B cell (primary cell): ENCODE measurements around the gene AFTPH. TPM values are rescaled to one million over a fixed set of nuclear protein-coding genes. Genes with fewer than 3 reads are reported as not detected.

Source experiments
- ATAC-seq: fragments of 200-7000 bp; cut with Tn5 transposase; one replicate; pipeline ENCODE4 v1.10.0; 2021; ENCODE audit warnings: low read depth, mild to moderate bottlenecking, moderate number of reproducible peaks, moderate library complexity
- CTCF ChIA-PET: fragments of 350-600 bp; sonication (Branson Sonifier 250); formaldehyde crosslinking; loops from one replicate; lab custom pipeline; 2021; ENCODE audit warnings: antibody characterized with exemption, inconsistent platforms; lab: Charles Lee
- POLR2A ChIA-PET: fragments of 350-600 bp; sonication (Branson Sonifier 250); formaldehyde crosslinking; loops from one replicate; lab custom pipeline; 2021; ENCODE audit warnings: antibody characterized with exemption; lab: Charles Lee
- DNase-seq: peaks from one replicate; pipeline ENCODE4 v3.0.0; 2013
- H2AFZ ChIP-seq: 2 replicates; pipeline ENCODE4 v1.6.1; 2012; ENCODE audit warnings: mild to moderate bottlenecking, low read depth, low read length; ENCODE audit not compliant: insufficient read depth, poor library complexity, severe bottlenecking
- H3K27ac ChIP-seq, 2 donors: 1 replicate in 1 of 2; 2 replicates in 1 of 2; pipeline ENCODE4 v1.5.1; 2012 to 2013; ENCODE audit warnings: low read length in 2 of 2, mild to moderate bottlenecking in 2 of 2, moderate library complexity in 1 of 2
- H3K27me3 ChIP-seq, 4 experiments: fragments of 200-600 bp in 1 of 4; sonication (generic) in 1 of 4; replicated peaks in 1 of 4; 1 replicate in 2 of 4; 2 replicates in 2 of 4; pipeline versions ENCODE4 v1.6.1 to v1.7.0; 2013 to 2016; ENCODE audit warnings: low read length in 3 of 4, mild to moderate bottlenecking in 2 of 4, mixed read lengths in 1 of 4, moderate library complexity in 1 of 4; ENCODE audit not compliant: insufficient read depth in 4 of 4, control insufficient read depth in 3 of 4; ENCODE audit errors: control extremely low read depth in 1 of 4
- H3K36me3 ChIP-seq, 2 experiments: replicated peaks in 1 of 2; 1 replicate in 1 of 2; 2 replicates in 1 of 2; pipeline versions ENCODE4 v1.6.1 to v1.7.1; 2013; ENCODE audit warnings: low read length in 1 of 2; ENCODE audit not compliant: insufficient read depth in 2 of 2, control insufficient read depth in 1 of 2; ENCODE audit errors: control extremely low read depth in 1 of 2, extremely low read depth in 1 of 2
- H3K4me1 ChIP-seq, 2 donors: fragments of 200-600 bp in 1 of 2; sonication (generic) in 1 of 2; 1 replicate in 1 of 2; 2 replicates in 1 of 2; pipeline versions ENCODE4 v1.5.1 to v1.6.1; 2013 to 2017; ENCODE audit warnings: low read length in 2 of 2; ENCODE audit not compliant: control insufficient read depth in 2 of 2, insufficient read depth in 2 of 2
- H3K4me2 ChIP-seq: replicated peaks from 2 replicates; pipeline ENCODE3; 2012; ENCODE audit warnings: mild to moderate bottlenecking, low read depth, low read length; ENCODE audit not compliant: poor library complexity, severe bottlenecking
- H3K4me3 ChIP-seq, 5 experiments: fragments of 200-600 bp in 1 of 5; sonication (generic) in 1 of 5; 1 replicate in 3 of 5; 2 replicates in 2 of 5; pipeline versions ENCODE4 v1.5.1 to v1.7.0; 2011 to 2016; ENCODE audit warnings: low read length in 4 of 5, mild to moderate bottlenecking in 4 of 5, low read depth in 2 of 5, control low read depth in 1 of 5, moderate library complexity in 1 of 5; ENCODE audit not compliant: insufficient read depth in 1 of 5; ENCODE audit errors: control extremely low read depth in 1 of 5, extremely low read depth in 1 of 5
- H3K79me2 ChIP-seq: fragments of 200-600 bp; sonication (generic); one replicate; pipeline ENCODE4 v1.6.0; 2016; ENCODE audit warnings: low read length; ENCODE audit not compliant: control insufficient read depth, insufficient read depth
- H3K9ac ChIP-seq: fragments of 200-600 bp; sonication (generic); 2 replicates; pipeline ENCODE4 v1.6.1; 2017; ENCODE audit warnings: mild to moderate bottlenecking, low read length, moderate library complexity
- H3K9me3 ChIP-seq, 3 donors: one replicate each; pipeline versions ENCODE4 v1.6.1 to v1.7.1; 2013; ENCODE audit warnings: low read length in 2 of 3; ENCODE audit not compliant: control insufficient read depth in 2 of 3, insufficient read depth in 1 of 3; ENCODE audit errors: control extremely low read depth in 1 of 3
- H4K20me1 ChIP-seq: 2 replicates; pipeline ENCODE4 v1.6.0; 2012; ENCODE audit warnings: mild to moderate bottlenecking, low read length; ENCODE audit not compliant: insufficient read depth, control insufficient read depth, poor library complexity, severe bottlenecking
- H3K27ac Mint-ChIP-seq: one replicate; pipeline ENCODE4 v1.8.0; 2021; ENCODE audit warnings: mixed read lengths
- H3K27me3 Mint-ChIP-seq: one replicate; pipeline ENCODE4 v1.8.0; 2021; ENCODE audit warnings: mixed read lengths
- H3K4me1 Mint-ChIP-seq: one replicate; pipeline ENCODE4 v1.8.0; 2021; ENCODE audit warnings: mixed read lengths
- H3K4me3 Mint-ChIP-seq: one replicate; pipeline ENCODE4 v1.8.0; 2021; ENCODE audit warnings: mixed read lengths
- H3K9me3 Mint-ChIP-seq: one replicate; pipeline ENCODE4 v1.8.0; 2022; ENCODE audit warnings: mixed read lengths; ENCODE audit not compliant: insufficient read depth
- CTCF ChIP-seq: fragments of 200-600 bp; IDR thresholded peaks from one replicate; pipeline ENCODE4 v1.8.0; 2022; ENCODE audit warnings: antibody characterized with exemption, mild to moderate bottlenecking
- EZH2 ChIP-seq: IDR thresholded peaks from 2 replicates; pipeline ENCODE4 v1.6.1; 2012; ENCODE audit warnings: borderline replicate concordance, low read depth, mild to moderate bottlenecking, moderate library complexity, low read length; ENCODE audit not compliant: insufficient read depth, poor library complexity, severe bottlenecking
- WGBS: methylation state at CpG from one replicate; pipeline ENCODE4 v1.1.5; 2013; ENCODE audit warnings: missing lambda C conversion rate; ENCODE audit not compliant: insufficient coverage; 5-methylcytosine and 5-hydroxymethylcytosine counted together
- intact Hi-C: fragments of 100-400 bp; cut with micrococcal nuclease; formaldehyde crosslinking; loops from one replicate; pipeline ENCODE4 v1.10.0; 2022
- polyA plus RNA-seq: library from polyadenylated mRNA; depleted of rRNA; stranded (reverse); fragments of >200 nt; gene quantifications from 2 replicates; pipeline ENCODE4 v1.2.3, GENCODE V29; 2012
- total RNA-seq, 2 donors: library from RNA; stranded (reverse); fragments of 120-200 nt in 1 of 2; gene quantifications; 1 replicate in 1 of 2; 2 replicates in 1 of 2; pipeline versions ENCODE4 v1.2.3 to v1.2.4, GENCODE V29; 2013 to 2022

AFTPH gene
- total and polyA plus RNA-seq, 2 donors (not counting 1 experiment from before 2014, with no cell fraction given): 45.4 to 94.1 TPM

- DNase-seq: no peak
- Histone ChIP-seq H3K27me3 (no peaks in the 10 kb centered on the region), H3K4me3 (no peak overlapping the region), H3K4me1 (peaks cover 22 to 25% of the 10 kb centered on the region in 2 donors), H3K27ac (peak overlapping the region in 1 of 2 donors; percentile 25), H3K9me3 (no peaks in the 10 kb centered on the region), H3K79me2 (peaks cover 94% of the 10 kb centered on the region), H2AFZ (no peak overlapping the region), H3K36me3 (peaks cover 3 to 43% of the 10 kb centered on the region in 2 experiments), H3K9ac (no peak overlapping the region), H3K4me2 (no peak overlapping the region), H4K20me1 (peaks cover 49% of the 10 kb centered on the region)
- no peaks in the 10 kb centered on the region for H3K27me3 Mint-ChIP-seq
- no peak overlapping the region for H3K4me3 Mint-ChIP-seq
- intact Hi-C loops: no loop called here
- CTCF ChIA-PET: interaction anchor here (1.2 to 1.4 kb wide), 3 partner anchors 9 to 299 kb away, joined by 3 to 4 read pairs (median 3); no protein-coding TSS in a partner anchor
- no peaks in the 10 kb centered on the region for H3K9me3 Mint-ChIP-seq
- WGBS: 97% methylated on average over 10 of the region's 10 CpGs
- TF ChIP-seq CTCF (no peak), EZH2 (no peak)
- POLR2A ChIA-PET: no interaction called here
- peaks cover 39% of the 10 kb centered on the region for H3K4me1 Mint-ChIP-seq
- peak overlapping the region; percentile 67 for H3K27ac Mint-ChIP-seq
- no peak for ATAC-seq
Observed at GRCh38 chr2:64630752-64631151, 106.6 kb downstream of the AFTPH start.

DNA sequence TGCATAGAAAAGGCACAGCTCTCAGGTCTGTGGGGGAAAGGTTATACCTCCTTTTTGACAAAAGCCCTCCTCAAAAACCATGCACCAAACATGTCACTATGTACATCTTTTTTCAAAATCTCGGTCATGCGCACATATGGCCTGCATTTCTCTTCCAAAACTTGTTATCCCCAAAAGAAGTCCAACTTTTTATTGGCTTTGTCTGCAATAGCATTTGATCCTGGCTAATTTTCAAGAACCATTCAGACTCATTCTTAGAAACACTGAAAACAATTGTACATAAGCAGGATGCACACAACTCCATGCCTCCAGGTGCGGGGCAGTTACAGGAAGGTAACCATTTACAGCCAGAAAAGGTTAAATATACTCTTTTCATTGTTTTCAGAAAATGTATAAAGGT lies 107.6 kb downstream of the AFTPH start:
- ChIA-PET CTCF (interaction anchor here (0.6 to 1.4 kb wide), 7 partner anchors 8 to 241 kb away, joined by 3 to 4 read pairs (median 3); no protein-coding TSS in a partner anchor), POLR2A (interaction anchor here (0.6 to 1.4 kb wide), 3 partner anchors 12 to 35 kb away, joined by 3 to 9 read pairs (median 5); no protein-coding TSS in a partner anchor)
- TF ChIP-seq CTCF (no peak), EZH2 (no peak)
- no peak for DNase-seq
- Mint-ChIP-seq H3K9me3 (no peaks in the 10 kb centered on the region), H3K27me3 (no peaks in the 10 kb centered on the region), H3K4me1 (peaks cover 40% of the 10 kb centered on the region), H3K4me3 (no peak overlapping the region), H3K27ac (peak overlapping the region; percentile 60)
- Histone ChIP-seq H3K4me1 (peaks cover 26% of the 10 kb centered on the region in 2 donors), H2AFZ (no peak overlapping the region), H3K36me3 (peaks cover 3 to 51% of the 10 kb centered on the region in 2 experiments), H3K9ac (no peak overlapping the region), H3K27ac (peak overlapping the region in 1 of 2 donors; percentile 32), H4K20me1 (peaks cover 56% of the 10 kb centered on the region), H3K27me3 (no peaks in the 10 kb centered on the region), H3K79me2 (peaks cover 89% of the 10 kb centered on the region), H3K9me3 (no peaks in the 10 kb centered on the region), H3K4me2 (no peak overlapping the region), H3K4me3 (no peak overlapping the region)
- no peak for ATAC-seq
- WGBS: 100% methylated on average over 2 of the region's 3 CpGs
- intact Hi-C loops: no loop called here
